RPMI8226 (cell line): ENCODE measurements around the gene DNAH9.

Source experiments
- DNase-seq: peaks from one replicate; pipeline ENCODE4 v3.0.0-alpha.2; 2015

The DNAH9 gene

DNA sequence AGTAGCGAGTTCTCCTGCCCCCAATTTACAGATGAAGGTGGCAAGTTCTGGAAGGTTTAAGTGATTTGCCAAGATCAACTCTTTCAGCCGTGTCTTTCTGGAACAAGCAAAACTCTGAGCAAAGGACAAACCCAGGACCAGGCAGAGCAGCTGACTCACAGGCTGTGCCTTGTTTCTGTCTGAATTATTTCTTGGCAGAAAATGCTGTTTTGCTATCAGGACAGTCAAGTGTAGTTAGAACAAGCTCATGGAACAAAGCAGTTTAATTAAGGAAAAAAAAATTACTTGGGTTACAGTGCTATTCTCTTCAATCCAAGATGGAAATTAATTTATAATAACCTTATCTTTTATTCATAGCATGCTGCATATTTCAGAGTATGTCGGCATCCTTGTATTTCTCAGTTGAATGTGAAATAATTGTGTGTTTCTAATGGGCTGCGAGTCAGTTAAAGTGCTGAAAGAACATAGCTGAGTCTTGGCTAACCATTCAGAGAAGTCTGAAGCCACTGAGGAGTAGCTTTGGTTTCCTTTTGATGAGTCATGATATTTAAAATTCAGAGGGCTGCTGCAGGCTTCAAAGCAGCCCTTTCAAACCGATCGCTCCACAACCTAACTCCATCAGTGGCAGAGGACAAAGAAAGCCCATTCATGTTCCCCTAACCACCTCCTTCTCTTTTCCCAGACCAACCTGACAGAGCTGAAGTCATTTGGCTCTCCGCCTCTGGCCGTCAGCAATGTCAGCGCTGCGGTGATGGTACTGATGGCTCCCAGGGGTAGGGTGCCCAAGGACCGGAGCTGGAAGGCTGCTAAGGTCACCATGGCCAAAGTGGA lies 255.3 kb downstream of the DNAH9 start:
- no peak for DNase-seq

DNA sequence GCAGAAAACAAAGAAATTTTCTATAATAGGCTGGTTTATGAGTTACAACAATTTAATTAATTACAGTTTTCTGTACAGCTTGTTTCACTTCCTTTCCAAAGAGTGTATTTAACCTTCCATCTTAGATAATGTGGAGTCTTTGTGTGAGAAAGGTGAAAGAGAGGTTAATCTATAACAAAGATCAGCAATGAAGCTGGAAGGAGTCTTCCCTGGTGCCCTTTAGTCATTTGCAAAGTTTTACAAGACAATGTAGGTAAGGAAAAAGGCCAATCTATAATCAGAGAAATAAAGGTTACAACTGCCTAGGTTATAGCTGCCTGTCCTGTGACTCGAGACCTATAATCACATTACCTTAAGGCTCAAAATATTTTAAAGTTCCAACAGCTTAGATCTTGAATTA lies 257.0 kb downstream of the DNAH9 start:
- no peak for DNase-seq

DNA sequence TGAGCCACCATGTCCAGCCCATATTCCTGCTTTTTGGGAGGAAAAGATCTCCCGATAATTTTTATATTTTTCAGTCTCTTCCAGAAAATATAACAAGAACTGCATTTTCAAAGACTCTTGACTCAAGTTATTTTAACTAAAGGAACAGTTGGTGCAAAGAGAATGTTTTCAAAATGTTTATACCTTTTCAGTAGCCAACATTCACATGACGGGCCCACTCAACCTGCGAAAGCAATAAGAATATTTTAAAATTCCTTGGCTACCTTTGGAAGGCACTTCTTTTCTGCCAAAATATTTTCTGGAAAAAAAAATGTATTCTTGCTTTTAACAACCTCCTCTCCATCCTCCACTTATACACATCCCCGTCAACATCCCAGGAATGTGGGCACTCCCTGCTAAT lies 258.7 kb downstream of the DNAH9 start:
- DNase-seq: no peak

DNA sequence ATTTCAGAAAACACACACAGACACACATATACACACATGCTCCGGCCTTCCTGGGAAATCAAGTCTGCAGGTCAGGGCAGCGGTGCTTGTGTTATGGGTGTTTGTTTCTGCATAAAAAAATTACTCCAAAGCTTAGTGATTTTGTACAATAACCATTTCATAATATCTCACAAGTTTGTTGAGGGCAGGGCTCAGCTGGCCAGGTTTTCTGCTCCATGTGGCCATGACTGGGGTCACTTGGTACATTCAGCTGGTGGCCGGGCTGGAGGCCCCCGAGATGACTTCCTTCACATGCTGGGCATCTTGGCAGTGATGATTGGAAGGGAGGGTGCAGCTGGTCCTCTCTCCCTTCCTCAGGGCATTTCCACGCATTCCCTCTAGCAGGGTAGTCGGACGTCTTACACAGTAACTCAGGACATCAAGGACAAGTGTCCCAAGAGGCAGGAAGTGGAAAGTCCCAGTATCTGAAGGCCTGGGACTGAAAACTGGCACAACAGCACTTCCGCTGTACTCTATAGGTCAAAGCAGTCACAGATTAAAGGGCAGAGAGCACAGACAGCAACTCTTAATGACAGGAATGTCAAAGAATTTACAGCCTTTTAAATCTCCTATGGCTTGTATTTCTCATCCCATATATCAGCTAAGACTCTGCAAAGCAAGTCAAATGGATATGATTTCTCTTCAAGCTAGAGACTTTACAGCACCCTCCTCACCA lies 271.6 kb downstream of the DNAH9 start:
- DNase-seq: no peak

DNA sequence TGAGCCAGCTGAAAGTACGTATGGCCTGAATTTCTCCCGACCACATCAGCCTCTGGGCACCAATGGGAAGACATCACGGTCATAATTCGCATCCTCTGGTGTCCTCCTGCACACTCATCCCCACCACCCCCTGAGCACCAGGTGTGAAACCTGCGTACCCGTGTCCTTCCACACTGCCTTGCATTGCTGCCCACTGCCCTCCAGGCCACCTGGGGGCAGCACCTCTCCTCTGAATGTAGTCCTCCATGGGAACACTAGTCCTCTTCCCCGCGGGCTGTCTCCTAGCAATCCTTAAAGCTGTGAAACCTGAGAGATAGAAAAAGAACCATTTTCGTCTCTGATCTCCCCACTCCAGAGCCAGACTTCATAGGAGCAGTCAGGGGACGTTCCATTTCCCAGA lies 273.5 kb downstream of the DNAH9 start:
- DNase-seq: no peak

DNA sequence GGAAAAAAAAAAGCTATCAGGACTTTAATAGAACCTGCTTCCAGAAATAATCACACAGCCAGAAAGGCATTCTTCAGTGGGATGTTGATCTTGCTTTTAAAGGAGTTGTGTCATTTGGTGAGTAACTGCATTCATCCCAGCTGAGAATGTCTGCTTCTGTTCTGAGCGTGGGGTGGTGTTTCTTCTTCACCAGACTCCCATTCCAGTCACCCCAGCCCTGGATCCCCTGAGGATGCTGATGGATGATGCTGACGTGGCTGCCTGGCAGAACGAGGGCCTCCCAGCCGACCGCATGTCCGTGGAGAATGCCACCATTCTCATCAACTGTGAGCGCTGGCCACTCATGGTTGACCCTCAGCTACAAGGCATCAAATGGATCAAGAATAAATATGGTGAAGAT lies 276.5 kb downstream of the DNAH9 start:
- no peak for DNase-seq

DNA sequence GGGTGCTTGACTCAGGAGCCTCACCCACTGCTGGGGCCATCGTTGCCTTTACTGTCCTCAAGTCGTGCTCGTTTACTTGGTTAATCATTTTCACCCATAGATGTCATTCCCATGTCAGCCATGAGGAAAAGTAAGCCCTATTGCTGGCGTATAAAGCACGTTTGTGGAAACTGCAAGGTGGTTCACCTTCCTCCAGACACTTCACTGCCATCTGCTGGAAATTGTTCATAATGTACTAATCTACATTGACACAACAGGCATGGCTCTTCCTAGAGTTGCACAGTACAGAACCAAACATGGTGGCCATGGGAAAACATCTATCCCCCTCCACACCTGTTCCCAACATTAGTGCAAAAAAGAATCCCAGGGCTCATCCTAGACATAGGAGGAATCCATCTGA lies 282.4 kb downstream of the DNAH9 start:
- DNase-seq: peak; percentile 34

DNA sequence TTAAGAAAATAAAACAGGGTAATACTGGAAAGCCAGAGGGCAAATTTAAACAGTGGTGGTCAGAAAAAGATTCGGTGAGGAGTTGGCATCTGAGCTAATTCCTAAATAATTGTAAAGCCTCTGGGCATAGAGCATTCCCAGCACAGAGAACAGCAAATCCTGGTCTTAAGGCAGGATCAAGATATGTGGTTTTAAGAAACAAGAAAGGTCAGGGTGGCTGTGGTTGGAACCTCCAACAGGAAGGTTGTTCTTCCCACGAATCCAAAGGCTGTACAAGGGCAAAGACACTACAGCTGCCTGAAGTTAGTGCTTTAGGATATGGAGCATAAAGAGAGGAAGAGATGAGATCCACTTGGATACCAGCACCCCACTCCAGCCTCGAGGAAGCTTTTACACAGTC lies 284.4 kb downstream of the DNAH9 start:
- DNase-seq: no peak

DNA sequence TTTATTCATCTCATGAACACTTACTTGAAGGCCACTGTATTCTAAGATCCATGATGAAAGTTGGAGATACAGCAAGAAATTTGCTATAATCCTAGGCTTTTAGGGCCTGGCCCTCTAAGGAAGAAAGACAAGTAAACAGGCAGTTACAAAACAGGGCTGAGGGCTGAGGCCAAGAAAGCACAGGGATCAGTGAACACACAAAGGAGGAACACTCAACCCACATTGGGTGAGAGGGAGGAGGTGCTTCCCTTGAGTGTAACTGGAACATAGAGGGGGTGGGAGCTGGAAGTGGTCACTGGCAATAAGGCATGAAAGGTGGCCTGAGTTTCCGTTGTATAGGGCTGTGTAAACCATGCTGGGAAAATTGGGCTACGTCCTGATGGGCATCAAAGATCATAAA lies 286.8 kb downstream of the DNAH9 start:
- DNase-seq: no peak

DNA sequence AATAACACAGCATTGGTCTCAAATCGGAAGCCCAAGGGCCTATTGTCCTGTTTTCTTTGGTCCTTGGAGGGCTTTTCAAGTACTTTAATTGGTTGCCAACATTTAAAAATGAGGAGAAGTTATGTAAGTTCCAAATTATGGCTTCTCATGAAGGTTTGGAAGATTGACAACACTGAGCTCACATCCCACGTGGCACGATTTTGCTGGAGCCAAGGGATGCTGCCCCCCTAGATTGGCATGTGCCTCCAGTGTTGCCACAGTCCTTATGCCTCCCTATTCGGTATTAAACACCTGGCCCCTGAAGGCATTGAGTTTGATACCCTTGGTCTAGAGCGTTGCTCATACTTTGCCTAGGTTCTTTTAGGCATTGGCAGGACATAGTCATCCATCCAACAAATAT lies 291.0 kb downstream of the DNAH9 start:
- DNase-seq: no peak

DNA sequence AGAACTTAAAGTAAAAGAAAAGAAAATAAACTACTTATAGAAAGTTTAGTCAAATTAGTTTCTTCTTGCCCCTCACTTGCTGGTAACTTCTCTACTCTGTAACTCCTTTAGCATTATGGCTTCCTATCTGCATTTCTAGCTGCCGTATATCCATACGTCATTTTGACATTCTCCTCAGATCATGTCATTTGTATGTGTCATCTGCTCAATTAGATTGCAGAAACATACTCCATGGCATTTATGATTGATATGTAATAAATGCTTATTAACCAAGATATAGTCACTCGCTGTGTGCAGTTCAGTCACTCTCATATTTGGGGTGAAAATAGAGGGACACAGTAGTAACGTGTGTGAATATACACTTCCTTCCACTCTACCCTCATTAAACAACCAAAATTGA lies 295.6 kb downstream of the DNAH9 start:
- no peak for DNase-seq

DNA sequence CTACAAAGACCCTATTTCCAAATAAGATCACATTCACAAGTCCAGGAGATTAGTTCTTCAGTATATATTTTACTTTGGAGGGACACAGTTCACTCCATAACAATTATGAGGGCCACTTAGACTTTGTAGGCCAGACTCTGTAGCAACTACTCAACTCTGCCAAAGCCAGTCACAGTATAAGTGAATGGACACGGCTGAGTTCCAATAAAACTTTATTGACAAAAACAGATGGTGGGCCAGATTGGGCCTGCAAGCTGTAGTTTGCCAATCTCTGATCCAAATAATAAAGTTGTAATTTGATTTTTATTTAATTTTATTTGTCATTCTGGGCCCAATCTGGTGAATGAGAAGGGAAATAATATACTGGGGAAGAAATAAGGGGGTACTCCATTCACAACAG lies 297.9 kb downstream of the DNAH9 start:
- DNase-seq: no peak

DNA sequence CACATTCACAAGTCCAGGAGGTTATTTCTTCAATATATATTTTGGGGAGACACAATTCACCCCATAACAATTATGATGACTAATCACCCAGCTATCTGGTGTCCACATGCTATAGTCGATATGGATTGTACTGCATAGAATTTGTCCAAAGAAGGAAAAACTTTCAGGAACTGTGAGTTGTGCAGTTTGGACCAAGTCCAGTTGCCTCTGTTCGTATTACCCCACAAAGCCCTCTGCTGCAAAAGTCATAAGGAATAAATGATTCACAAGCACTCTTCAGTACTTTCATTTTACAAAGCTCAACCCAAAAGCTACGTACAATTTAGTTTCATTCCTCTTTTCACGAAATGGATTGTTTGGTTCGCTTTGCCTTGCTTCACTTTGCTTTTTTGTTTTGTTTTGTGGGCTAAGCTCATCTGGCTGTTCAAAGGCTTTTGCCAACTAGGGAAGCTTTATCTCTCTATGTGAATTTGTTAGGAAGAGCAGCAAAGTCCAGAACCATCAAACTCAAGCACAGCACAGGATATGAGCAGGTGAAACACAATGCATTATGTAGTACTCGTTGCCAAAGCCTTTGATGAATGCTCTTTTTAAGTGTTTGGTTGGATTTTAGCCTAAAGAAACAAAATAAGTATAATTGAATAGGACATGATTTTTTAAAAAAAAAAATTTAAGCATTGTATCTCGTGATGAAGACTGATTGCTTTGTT lies 300.4 kb downstream of the DNAH9 start:
- no peak for DNase-seq

DNA sequence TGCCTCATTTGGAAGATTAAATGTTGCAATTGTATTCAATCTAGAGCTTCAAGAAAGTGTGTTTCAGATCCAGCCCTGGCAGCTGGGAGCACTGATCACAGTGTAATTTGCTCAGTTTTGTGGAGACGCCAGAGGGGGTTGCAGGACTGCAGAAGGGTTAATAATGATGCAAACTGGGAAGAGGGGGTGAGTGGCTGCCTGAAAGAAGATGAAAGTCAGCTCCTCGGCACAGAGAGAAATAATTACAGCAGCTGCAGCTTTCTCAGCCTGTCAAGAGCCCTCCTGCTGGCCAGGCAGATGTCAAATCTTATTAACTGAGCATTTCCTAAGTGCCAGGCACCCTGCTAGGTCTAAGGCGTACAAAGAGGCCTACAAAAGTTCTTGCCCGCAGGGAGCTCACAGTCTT lies 301.3 kb downstream of the DNAH9 start:
- DNase-seq: no peak

DNA sequence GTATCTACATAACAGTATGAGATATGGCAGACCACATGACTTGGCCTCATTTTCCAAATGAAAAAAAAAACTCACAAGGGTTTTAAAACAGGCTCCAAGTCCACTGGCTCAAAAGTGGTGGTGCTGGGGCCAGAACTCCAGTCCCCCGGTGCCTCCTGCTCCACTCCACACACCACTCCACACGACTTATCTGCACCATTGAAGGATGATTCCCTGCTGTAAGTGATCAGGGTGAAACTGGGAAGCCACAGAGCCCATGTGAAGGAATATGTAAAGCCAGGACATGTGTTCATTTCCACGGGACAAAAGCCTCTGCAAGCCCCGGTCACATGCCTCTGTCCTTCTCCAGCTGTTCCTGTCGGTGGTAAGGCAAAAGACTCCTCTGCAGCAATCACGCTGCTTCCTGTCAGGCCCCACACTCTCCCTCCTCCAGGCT lies 301.8 kb downstream of the DNAH9 start:
- DNase-seq: no peak

DNA sequence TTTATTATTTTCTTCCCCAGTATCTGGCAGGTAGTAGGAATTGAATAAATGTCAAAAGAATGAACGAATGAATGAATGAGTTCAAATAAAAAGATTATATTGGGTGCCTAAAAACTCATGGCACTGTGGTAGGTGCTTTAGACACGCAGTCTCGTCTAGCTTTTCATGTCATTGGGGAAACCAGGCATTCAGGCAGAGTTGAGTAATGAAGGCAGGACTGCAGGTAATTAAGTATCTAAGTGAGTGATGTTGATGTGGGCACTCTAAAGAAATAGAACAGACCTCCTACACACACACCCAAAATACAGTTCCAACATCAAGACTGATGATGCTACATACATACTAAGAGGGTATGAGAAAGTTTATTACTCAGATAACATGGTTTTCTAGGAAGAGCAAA lies 302.4 kb downstream of the DNAH9 start:
- no peak for DNase-seq

DNA sequence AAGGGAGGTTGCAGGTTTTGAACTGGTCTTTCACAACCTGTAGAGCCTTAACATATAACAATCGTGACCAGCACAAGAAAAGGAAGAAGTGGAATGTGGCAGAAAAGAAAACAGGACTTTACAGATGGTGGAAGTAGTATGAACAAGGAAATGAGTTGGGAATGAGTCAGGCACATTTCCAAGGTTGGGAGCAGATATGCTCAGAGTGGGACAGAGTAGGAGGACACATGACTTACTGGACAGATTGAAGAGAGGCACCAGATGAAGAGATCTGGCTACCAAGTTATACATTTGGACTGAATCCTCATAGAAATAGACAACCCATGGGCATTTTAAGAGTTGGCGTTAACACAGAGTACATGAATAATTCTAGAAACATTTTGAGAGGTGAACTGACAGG lies 303.7 kb downstream of the DNAH9 start:
- DNase-seq: no peak

DNA sequence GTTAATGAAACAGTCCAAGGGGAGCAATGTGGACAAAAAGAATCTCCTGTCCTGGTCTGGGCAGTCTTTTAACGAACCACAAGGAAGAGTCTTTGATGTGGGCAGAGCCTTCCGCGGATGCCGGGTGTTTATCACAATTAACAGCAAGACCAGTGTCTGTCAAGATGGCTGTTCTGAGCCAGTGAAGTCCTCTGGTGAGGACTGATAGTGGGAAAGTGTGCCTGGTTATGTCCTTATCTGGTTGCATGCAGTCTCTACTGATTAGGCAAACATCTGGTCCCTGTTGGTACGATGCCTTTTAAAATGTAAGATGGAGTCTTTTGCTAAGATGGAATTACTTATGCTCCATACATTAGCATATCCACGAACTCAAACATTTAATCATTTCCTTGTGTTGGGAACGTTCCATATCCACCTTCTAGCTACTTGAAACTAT lies 310.5 kb downstream of the DNAH9 start:
- DNase-seq: no peak

DNA sequence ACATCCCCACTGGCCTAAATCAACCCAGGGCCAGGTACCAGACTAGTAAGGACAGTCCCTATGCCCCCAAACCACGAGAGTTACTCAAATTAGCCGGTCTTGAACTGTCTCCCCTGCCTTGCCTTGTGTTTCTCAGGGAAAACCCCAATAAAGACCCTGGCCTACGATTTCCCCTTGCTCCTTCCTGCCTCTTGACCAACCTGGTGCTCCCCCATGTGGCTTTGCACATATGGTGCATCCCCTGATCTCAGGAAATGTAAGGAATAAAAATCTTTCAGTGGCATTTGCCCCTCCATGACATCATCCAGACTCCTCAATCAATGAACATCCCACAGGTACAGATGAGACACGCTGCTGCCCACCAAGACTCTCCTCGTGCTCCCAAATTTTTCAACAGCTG lies 311.1 kb downstream of the DNAH9 start:
- no peak for DNase-seq

DNA sequence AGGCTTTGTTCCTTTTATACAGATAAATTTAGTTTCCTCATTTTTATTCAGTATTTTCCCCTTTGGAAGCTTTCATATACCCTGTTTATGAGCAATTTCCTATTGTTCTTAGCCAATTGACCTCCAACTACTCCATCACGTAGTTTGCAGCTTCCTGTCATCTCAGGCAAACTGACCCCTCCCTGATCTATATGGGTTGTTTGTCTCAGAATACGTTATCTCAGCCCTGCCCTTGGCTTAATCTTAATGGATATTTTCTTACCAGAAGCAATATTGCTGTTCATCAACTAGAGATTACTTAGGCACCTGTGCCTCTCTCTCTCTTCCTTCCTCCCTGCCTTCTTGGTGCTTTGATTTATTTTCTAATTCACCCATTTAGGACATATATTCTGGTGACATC lies 317.8 kb downstream of the DNAH9 start:
- no peak for DNase-seq

DNA sequence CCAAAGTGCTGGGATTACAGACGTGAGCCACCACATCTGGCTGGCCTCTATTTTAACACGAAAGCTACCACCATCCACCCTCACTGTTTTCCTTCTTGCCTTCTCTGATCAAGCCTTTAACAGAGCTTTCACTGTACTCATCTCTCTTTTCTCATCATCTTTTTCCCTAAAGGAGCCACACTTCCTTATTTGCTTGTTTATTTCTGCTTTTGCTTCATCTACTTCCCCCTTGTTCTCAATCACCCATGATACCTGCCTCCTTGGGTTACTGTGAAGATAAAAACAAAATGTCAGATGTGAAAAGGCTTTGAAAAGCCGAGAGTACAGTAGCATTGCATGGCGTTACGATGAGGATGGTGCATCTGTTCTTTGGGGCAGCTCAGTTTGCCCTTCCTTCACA lies 319.1 kb downstream of the DNAH9 start:
- DNase-seq: no peak

DNA sequence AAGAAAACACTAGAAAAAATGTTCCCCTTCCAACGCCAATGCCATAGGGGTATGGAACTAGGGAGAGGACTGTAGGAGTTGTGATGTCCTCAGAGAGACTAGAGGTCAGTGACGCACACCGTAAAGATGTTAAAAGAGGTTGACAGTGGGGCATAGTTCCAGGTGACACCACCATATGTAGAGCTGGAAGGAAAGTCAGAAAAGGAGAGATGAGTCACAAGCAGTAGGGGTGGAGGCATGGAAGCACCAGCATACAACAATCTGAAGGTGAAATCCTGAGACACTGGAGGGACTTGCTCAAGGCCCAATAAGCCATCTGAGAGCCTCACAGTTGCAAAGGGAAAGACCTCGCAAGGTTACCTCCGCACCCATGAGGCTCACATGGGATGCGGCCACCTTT lies 323.0 kb downstream of the DNAH9 start:
- no peak for DNase-seq

DNA sequence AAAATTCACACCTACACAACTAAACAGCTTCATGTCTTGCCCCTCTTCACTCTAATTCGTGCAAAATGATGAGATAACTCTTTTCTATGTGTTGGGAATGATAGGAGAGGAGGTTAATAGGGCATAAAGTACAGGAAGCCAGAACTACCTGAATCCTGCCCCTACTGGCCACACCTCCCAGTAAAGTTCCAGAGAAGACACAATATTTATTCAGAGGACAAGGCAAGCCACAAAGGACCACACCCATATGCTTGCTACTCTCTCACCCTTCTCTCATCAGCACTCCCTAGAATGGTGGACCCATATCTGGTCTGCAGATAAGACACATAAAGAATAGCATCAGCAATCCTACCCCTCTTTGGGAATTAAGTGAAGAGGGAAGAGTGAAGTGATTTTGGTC lies 324.4 kb downstream of the DNAH9 start:
- no peak for DNase-seq

DNA sequence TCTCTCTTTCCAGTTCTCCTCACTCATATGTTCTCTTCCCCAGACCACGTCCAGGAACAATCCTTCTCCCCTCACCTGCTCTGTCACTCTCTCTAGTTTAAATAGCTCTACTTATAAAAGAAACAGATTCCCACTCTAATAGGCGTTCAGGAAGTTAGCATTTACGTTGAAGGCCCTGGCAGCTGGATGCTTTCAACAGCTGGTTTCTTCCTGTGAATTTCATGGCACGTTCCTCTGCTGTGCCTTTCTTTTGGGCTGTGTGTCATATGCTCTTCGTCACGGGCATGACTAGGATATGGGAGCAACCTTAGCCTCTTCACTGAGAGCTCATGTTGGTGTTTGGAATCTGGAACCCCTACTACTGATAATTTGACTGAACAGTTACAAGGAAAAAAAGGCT lies 325.8 kb downstream of the DNAH9 start:
- no peak for DNase-seq
